Ovary (tissue), 3 donors: ENCODE data around the gene LSAMP.

Experiments
- POLR2A ChIP-seq: fragments of 450-650 bp; IDR thresholded peaks from one replicate; pipeline ENCODE4 v1.6.1; 2017; ENCODE audit warnings: antibody characterized with exemption, mild to moderate bottlenecking, moderate library complexity
- TF ChIP-seq, protein P1 (sequence below), 3 donors: fragments of 450-650 bp in 2 of 3; fragments of 200-600 bp in 1 of 3; IDR thresholded peaks; one replicate each; pipeline versions ENCODE4 v1.5.1 to v1.8.0; 2016 to 2022; ENCODE audit warnings: antibody characterized with exemption in 3 of 3, mild to moderate bottlenecking in 1 of 3
- donor health status: DM: no; HTN: no; CAD: no.

DNA sequence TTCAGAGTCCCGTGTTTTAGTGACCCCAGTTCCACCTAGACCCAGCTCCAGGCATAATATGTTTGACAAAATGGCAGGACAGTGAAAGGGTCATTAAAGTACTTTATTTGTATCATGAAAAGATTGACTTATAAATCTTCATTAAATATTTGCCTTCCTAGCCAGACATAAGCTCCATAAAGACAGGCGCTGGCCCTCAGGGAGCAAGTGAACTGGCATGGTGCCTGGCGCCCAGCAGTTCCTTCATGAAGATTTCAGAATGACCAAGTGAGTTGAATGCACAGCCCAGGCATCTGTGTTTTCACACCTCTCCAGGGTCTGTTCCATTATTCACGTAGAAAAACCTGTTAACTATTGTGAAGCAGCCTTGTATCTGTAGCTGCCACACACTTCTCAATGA is 655.8 kb downstream of the LSAMP start:
- no peak for TF ChIP-seq POLR2A
- TF ChIP-seq, protein P1, sequence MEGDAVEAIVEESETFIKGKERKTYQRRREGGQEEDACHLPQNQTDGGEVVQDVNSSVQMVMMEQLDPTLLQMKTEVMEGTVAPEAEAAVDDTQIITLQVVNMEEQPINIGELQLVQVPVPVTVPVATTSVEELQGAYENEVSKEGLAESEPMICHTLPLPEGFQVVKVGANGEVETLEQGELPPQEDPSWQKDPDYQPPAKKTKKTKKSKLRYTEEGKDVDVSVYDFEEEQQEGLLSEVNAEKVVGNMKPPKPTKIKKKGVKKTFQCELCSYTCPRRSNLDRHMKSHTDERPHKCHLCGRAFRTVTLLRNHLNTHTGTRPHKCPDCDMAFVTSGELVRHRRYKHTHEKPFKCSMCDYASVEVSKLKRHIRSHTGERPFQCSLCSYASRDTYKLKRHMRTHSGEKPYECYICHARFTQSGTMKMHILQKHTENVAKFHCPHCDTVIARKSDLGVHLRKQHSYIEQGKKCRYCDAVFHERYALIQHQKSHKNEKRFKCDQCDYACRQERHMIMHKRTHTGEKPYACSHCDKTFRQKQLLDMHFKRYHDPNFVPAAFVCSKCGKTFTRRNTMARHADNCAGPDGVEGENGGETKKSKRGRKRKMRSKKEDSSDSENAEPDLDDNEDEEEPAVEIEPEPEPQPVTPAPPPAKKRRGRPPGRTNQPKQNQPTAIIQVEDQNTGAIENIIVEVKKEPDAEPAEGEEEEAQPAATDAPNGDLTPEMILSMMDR (IDR thresholded peaks at IDR 0.05): no peak
